Measurements from ENCODE around the gene KLC4.

KLC4 gene

DNA sequence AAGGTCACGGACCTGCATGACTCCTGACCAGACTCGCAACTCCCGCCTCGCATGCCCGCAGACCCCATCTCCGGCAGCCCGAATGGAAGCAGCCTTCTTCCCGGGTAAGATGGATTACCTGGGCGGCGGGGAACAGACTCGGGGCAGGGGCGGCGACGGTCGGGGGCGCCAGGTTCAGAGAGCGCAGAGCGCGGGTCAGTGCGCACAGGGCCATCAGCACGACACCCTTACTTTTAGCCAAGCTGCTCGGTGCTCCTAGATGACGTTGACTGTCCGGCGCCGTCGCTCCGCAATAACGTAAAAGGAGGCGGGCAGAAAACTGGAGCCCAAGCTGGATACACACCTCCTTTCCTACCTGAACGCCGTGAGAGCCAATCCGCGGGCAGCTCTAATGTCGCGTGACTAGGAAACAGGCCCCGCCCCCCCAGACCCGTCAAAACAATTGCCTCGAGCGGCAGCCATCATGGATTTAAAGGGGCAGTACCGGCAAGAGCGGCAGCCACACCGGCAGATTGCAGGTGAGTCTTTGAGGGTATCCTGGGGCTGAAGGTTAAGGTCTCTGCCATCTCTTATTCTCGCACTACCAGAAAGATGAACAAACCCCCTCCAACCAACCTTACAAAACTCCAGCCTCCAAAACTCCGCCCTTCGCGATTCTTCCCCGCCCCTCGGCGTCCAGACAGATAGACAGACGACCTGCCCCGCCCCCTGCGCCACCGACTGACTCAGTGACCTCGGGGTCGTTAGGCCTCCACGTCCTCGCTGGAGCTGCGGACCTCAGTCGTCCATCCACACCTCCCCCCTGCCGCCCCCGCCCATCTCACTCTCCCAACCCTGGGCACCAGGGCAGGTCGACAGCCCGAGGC is at the start of gene KLC4, which contains the start of gene MRPL2:
TSS of gene KLC4 (plus strand) at position 464 of the 866 bp plus-strand sequence. CDS start 1,705 bp downstream, outside the sequence.
TSS of gene MRPL2 (minus strand) at position 267 of the 866 bp plus-strand sequence. CDS start at position 214, 53 bp downstream.
- DNase-seq: peak; percentile 99

DNA sequence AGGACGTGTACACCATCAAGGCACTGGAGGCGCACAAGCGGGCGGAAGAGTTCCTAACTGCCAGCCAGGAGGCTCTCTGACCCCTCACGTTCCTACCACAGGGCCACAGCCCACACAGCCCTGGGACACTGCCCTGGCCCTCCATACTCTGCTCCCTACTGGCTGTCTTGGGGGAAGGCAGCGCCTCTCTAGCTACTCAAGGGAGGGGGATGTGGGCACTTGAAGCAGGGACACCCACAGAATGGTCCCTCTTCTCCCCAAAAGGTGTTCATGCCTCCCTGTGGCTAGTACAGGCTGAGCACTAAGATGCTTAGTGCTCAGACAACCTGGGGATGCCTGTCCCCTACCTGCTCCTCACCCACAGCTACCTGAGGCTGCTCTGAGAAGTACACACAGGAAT is 48.2 kb upstream of the KLC4 start:
- no peak for DNase-seq

DNA sequence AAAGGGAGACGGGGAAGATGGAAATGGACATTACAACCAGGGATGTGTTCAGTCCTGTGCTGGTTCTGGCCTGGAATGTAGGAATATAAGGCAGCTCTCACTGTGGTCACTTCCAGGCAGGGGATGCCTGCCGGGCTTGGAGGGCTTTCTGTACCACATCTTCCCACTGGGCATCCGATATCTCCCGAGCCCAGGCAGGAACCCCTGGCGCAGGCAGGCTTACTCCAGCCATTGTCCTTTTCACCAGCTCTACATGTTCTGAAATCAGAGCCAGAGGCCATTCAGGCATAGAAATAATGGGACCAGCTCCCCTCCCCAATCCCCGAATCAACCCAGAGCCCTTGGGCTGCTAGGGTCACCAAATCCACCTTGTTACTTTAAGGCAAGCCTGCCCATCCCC is 47.1 kb upstream of the KLC4 start:
- DNase-seq: no peak

DNA sequence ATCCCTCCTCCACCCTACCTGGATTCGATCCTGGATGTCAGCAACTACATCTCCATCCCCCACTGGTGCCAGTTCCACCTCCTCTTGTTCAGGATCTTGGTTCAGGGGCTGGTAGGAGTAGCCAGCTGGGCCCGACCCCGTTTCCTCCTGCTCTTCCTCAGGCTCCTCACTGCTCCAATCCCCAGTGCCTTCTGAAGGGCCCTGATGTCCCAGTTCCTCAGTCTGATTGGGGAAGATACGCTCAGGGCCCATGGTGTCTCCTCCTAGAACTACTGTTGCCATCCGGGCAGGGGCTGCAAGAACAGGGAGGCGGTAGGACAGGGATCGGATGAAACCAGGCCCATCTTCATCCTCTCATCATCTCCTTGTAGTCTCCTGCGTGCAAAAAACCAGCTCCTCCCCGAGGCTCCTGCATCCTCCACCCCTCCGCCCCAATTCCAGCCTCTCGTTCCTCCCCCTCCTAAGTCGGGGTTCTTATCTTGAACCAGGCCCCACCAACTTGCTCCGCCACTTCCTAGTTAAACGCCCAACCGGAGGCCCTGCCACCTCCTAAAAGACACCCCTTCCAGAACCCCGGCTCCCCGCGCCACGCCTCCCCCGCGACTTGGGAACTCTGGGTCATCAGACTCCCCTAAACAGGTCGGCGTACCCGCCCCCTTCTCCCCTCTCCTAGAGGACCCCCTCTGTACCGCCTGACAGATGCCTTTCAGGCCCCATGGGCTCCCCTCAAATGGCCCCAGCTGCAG is 46.2 kb upstream of the KLC4 start:
- no peak for DNase-seq

DNA sequence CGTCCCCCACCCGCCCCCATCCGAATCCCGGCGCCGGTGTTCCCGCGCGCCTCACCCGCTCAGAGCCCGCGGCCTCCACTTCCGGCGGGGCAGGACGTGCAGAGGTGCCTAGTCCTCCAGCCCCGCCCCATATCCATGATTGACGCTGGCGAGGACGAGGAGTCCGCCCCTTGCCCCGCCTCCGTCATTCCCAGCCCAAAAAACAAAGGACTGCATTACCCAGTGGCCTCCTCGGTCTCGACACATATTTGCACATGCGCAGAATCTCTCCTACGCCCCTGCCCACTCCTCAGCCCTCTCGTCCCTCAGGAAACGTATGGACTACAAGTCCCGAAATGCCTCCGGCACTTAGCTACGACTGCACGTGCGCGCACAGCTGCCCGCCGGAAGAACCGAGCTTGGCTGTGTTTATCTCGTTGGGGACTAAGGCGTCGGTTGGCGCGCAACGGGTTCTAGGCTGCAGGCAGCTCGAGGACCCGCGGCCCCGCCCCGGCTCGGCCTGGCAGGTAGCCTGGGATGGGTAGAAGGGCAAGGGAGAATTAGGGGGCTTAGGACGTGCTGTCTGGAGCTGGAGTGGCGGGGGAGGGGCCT is 45.5 kb upstream of the KLC4 start, which contains the start of the genes KLHDC3 and MEA1:
TSS of gene KLHDC3 (plus strand) at position 407 of the 591 bp plus-strand sequence. CDS start 2,944 bp downstream, outside the sequence.
TSS of gene MEA1 (minus strand) at position 104 of the 591 bp plus-strand sequence. CDS start 133 bp downstream, outside the sequence.
- peak; percentile 98 for DNase-seq

DNA sequence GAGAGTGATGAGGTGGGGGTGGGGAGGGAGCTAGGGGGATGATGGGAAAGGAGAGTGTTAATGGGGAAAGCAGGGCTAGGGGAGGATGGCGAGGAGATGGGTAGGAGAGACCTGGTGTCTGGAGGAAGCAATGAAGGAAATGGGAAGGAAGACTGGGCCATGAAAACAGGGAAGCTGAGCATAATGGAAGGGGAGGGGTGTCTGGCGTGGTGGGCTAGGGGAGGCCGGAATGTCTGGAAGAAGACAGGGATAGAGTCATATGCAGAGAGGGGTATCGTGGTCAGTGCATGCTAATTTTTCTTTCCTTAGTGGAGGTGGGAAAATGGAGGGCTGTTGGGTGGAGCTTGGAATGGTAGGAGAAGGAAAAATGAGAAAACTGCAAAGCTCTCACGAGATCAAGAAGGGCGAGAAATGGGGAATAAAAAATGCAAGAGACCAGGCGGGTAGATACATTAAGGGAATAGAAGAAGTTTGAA is 45.0 kb upstream of the KLC4 start:
- no peak for DNase-seq

DNA sequence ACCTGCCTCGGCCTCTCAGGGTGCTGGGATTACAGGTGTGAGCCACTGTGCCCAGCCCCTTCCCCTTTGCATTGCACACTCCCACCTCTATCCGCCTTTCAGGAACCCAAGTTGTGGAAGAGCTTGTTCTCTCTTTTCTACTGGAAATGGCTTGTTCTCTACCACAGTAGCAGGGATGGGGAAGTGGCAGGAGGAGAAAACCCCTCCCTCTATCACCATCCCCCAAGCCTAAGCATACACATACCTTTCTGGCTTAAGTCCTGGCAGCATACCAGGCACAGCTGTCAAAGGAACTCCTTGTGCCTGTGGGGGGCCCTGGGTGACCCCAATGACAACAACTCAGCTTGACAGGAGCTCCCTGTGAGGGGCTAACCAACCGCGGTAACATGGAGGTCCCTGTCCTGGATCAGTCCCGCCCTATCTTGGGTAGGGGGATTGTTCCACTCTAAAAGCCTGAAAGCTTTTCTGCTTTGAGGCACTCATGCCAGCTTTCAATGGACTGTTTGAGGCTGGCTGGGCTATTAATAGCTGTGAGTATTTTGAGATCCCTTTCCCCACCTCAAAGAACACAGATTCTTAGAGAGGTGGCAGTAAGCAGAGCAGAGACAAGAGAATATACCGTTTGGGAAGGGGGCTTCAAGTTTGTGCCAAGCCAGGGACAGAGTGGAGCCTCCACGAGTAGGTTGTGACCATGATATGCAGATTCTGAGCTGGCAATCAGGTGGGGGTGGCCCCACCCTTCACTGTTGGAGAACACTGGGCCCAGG is 43.1 kb upstream of the KLC4 start:
- no peak for DNase-seq

DNA sequence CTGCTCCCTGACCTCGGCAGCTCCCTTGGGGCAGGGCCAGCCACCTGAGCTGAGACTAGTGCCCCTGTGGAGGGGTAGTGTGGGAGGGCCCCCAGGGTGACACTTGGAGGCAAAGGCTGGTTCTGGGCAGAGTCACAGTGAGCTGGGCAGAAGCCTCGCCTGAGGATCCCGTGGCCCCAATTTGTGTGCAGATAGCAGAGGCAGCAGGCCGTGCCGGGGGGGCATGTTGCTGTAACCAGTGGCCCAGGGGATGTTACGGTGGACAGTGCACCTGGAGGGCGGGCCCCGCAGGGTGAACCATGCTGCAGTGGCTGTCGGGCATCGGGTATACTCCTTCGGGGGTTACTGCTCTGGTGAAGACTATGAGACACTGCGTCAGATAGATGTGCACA is 42.5 kb upstream of the KLC4 start:
- DNase-seq: no peak

DNA sequence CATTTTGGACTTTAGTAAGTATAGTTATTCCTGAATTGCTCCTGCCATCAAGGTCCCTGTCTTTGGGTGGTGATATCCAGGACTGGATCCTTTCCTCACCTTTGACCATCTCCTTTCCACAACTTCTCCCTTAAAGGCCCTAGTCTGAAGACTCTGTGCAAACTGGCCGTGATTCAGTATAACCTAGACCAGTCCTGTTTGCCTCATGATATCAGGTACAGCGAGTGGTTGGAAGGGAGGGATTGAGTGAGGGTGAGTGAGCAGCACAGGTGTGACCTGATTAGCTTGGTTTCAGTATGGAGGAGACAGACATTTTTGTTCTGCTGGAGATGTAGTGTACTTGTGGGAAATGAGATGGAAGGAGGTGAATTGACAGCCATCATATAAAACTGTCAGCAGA is 40.3 kb upstream of the KLC4 start:
- no peak for DNase-seq

DNA sequence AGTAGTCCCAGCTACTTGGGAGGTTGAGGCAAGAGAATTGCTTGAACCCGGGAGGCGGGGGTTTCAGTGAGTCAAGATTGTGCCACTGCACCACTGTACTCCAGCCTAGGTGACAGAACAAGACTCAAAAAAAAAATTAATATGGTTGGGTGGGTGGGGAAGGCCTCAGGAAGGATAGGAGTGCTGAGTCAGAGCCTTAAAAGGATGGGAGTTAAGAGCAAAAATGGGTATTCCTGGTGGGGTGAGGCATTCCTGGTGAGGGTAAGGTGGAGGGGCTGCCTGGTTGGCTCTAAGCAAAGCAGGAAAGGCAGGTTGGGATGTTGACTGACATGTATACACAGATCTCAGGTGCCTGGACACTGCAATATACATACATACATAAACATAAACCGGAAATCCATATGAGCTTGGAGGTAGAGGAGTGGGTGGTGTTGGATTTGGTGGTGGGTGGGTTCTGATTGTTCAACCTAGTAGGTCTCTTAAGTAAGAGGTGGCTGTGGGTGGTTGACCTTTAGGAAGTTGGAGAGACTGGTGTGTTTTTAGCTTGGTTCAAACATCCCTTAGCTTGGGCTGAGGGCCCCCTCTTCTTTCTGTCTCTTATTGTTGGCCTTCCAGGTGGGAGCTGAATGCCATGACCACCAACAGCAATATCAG is 39.3 kb upstream of the KLC4 start:
- no peak for DNase-seq

DNA sequence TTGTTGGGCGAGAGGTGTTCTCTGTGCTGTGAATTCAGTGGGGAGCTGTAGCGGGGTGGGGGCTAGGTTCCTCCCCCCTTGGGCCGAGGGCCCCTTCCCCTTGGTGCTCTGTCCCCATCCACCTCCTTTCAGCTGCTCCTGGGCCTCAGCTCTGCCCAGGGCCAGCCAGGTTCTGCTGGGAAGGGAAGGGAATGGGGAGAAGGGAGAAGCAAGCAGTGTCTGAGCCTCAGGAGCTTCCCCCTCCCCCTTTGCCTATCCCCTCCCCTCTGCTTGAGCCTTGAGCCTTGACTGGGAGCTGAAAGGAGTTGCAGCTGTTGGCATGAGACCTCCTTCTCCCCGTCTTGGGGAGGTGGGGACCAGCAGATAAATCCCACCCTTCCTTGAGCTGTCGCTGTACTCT is 38.6 kb upstream of the KLC4 start:
- DNase-seq: no peak

DNA sequence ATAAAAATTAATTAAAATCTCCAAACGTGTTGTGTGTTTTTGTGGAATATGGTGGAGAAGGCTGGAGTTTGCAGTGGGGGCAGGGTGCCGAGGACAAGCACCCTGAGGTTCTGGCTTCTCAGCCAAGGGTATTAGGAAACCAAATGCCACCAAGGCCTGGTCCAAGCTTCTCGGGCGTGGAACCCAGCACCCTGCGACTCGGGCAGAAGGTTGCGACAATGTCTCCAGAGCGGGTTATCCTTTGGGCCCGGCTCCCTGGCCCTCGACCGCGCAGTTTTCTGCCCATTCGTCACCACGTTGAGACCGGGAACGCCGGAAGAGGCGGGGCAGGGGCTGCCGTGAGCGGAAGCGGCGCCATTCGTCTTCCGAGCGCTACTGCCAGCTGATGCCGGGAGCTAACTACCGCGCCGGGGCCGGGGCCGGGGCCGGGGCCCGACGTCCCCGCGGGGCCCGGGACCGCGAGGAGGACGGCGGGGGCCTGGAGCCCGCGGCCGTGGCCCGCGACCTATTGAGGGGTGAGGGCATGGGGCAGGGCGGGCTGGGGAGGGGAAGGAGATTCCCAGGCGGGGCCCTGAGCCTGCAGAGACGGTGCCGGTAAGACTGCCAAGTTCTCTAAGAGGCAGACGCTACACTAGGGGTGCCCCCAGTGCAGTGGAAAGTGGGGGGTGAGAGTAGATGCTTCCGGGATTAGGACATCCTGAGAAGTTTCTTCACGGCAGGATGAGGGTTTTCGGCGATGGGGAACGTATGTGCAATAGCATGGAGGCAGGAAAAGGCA is 38.0 kb upstream of the KLC4 start, which contains the start of gene RRP36:
TSS of gene RRP36 (plus strand) at position 354 of the 778 bp plus-strand sequence. CDS start at position 386, 32 bp downstream.
- DNase-seq: peak; percentile 90

DNA sequence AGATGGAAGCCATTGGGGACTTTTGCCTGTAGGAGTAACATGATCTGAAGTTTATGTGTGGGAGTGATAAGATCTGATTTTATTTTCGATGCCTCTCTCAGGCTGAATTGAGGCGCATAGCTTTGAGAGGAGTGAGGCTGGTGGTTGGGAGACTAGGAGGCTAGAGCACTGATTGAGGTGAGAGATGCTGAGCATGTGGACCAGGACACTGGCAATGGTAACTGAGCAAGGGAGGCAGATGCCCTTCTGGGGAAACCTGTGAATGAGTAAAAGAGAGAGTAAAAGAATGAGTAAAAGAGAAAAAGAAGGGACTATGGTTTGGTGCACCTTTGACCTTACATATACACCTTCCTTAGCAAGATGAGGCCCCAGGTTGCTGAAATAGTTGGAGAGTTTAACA is 35.0 kb upstream of the KLC4 start:
- no peak for DNase-seq

DNA sequence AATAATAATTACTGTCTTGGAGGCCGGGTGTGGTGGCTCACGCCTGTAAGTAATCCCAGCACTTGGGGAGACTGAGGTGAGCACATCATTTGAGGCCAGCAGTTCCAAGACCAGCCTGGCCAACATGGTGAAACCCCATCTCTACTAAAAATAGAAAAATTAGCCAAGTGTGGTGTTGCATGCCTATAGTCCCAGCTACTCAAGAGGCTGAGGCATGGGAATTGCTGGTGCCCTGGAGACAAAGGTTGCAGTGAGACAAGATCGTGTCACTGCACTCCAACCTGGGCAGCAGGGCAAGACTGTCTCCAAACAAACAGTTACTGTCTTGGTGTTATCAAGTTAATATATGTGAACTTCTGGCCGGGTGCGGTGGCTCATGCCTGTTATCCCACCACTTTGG is 33.1 kb upstream of the KLC4 start:
- no peak for DNase-seq

DNA sequence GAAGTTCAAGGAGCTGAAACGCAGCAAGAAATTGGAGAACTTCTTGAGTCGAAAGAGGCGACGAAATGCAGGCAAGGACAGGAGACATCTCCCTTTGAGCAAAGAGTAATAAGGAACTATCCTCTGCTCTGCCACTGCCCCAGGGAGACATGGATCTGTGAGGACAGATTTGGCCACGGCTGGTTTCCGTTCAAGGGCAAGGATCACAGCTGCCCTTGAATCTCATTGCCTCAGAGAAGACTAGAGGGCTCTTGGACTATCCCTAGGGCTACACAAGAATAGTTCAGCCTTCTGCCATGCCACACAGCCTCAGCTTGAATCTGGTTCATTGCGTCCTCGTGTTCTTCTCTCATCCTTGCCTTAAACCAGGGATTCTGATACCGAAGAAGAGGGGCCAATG is 30.3 kb upstream of the KLC4 start:
- no peak for DNase-seq

DNA sequence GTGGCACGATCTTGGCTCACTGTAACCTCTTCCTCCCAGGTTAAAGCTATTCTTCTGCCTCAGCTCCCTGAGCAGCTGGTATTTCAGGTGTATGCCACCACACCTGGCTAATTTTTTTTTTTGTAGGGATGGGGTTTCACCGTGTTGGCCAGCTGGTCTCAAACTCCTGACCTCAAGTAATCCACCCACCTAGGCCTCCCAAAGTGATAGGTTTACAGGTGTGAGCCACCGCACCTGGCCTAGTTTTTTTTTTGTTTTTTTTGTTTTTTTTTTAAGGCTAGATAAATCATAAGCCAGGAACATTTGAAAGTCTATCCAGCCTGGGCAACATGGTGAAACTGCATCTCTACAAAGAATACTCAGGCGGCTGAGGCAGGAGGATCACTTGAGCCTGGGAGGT is 27.1 kb upstream of the KLC4 start:
- DNase-seq: no peak

DNA sequence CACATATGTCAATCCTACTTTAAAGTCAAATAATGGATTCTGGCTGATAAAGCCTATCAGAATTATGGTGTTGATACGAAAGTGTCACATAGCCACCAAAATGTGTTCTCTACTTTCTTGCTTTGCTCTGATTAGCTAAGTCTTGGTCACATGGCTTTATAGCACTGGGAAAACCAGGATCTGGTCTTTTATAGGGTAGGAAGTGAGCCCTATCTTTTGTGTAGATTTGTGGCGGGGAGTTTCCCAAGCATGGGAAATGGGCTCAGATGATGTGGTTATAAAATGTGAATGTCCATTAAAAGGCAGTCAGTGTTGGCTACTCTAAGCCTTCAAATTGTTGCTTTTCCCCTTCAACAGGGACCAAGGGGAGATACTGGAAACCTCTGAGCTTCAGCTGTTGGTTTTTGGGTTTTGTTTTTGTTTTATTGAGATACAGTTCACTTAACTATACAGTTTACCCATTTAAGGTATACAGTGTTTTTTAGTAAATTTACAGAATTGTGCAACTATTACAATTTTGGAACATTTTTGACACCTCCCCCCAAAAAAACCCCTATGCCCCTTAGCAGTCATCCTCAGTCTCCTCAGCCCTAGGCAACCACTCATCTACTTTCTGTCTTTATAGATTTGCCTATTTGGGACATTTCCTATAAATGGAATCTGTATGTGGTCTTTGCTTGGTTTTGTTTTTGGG is 25.8 kb upstream of the KLC4 start:
- no peak for DNase-seq

DNA sequence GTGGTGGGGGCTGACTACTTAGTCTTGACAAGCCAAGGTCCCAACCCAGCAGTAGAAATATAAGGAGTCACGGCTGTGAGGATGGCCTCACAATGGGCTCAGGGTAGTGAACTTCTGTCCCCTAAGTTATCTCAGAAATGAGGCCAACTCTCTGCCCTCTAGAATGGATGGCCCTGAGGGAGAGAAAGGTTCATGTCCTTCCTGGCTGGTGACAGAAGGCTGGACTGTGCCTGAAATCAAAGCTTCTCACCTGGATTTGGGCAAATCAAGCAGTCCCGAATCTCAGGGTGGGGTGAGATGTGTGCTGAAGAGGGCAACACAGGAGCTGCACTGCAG is 25.3 kb upstream of the KLC4 start:
- no peak for DNase-seq

DNA sequence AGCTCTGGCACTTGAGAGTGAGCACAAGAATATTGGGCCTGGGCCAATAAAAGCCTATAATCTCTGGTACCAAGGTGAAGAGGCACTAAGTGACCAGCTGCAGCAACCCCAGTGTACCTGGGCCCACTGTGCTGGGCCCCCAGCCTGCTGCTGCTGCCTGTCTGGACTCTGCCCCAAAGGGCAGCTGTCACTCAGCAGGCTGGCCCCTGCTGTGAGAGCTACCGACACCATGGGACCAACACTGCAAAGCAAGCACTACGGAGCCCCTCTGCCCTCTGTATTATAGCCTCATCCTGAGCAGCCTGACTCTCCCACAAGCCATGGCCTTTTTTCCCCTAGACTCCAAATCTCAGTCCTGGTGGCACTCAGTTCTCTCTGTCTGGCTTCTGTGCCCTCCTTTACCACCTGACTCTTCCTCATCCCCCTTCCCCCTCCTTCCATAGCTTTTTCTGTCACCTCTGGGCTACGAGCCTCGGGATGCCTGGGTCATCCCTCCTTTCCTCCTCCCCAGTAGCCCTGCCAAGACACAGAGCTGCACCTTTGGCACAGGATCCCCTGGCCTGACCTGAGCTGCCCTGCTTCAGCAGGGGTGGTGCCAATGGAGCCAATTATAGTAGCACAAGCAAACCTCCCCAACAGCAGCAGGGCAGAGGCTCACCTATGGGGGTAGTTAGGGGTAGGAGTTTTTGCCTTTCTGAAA is 23.8 kb upstream of the KLC4 start:
- DNase-seq: no peak

DNA sequence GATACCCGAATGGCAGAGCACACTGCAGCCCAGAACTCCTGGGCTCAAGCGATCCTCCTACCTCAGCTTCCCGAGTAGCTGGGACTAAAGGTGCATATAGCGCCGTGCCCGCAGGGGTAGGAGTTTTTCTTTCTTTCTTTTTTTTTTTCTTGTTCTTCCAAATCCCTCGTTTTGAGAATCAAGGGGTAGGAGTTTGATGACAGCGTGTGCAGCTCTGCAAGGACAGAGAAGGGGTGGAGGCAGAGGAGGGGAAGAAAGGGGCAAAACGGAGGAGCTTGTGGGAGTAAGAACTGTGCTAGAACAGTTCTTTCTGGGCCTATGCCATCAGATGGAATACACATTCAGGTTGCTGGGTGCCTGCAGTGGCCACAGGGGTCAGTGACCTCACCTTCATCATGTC is 22.7 kb upstream of the KLC4 start:
- no peak for DNase-seq
